ENCODE data around the gene PTGER1. TPM values are rescaled to one million over a fixed set of nuclear protein-coding genes. Genes with fewer than 3 reads are reported as not detected.

The PTGER1 gene
- total and polyA plus RNA-seq, 12 donors = 0.16 to 0.17 TPM; not detected in 10

DNA sequence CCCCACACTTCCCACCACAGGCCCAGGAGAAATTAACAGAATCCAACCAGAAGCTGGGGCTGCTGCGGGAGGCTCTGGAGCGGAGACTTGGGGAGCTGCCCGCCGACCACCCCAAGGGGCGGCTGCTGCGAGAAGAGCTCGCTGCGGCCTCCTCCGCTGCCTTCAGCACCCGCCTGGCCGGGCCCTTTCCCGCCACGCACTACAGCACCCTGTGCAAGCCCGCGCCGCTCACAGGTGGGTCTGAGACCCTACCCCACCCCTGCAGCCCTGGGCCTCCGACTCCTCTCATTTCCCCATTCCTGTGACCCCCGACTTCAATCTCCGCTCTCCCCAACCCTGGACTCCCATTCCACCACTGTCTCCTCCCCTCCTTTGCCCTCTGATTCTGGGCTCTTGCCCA is 24.3 kb downstream of the PTGER1 start:
- intact Hi-C loops (cut with DNase I) = no loop called here
- H3K36me3 ChIP-seq = peaks cover 0 to 100% (median 91%) of the 10 kb centered on the region in 9 donors

GRCh38 chr19:14450168-14450874 is 24.8 kb downstream of the PTGER1 start:
- Histone ChIP-seq H3K4me1 (no peaks in the 10 kb centered on the region), H3K27ac (no peak overlapping the region), H3K4me3 (no peak overlapping the region), H3K27me3 (no peaks in the 10 kb centered on the region), H3K9me3 (no peaks in the 10 kb centered on the region), H3K36me3 (peaks cover 0 to 100% (median 94%) of the 10 kb centered on the region in 9 donors)
- peak in 6 of 8 donors; percentile 7 to 63 (median 52) for ATAC-seq
- DNase-seq = peak in 1 of 2 donors; percentile 35
- 83% methylated on average over 30 of the region's 30 CpGs for WGBS, 2 donors
- intact Hi-C loops (cut with DNase I) = no loop called here
- no peak for TF ChIP-seq CTCF (IDR thresholded peaks at IDR 0.05)

More for the DNA sequence above, 24.3 kb downstream of the PTGER1 start:
- no peak overlapping the region for H3K27ac ChIP-seq
- DNase-seq (no peak), ATAC-seq (peak in 2 of 8 donors; percentile 30 to 48)
- no peak for TF ChIP-seq CTCF (IDR thresholded peaks at IDR 0.05)
- H3K9me3 ChIP-seq = no peaks in the 10 kb centered on the region
- 98 to 99% methylated on average over 19 of the region's 19 CpGs for WGBS, 2 donors
- H3K4me3 ChIP-seq = no peak overlapping the region
- H3K27me3 ChIP-seq = no peaks in the 10 kb centered on the region
- no peaks in the 10 kb centered on the region for H3K4me1 ChIP-seq

DNA sequence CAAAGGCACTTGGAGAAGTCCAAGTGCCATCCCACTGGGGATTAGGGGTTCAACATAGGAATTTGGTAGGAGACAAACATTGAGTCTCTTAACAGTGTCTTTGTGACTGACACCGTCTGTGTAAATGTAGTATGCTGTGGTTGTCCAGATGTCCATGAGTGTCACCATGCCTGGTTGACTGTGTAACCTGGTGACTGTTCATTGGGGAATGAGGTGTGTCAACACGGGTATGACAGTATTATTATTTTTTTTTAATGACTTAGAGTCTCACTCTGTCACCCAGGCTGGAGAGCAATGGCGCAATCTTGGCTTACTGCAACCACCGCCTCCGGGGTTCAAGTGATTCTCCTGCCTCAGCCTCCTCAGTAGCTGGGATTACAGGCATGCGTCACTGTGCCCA is 25.8 kb downstream of the PTGER1 start:
- Histone ChIP-seq H3K9me3 (no peaks in the 10 kb centered on the region), H3K27me3 (no peaks in the 10 kb centered on the region), H3K27ac (no peak overlapping the region), H3K4me3 (no peak overlapping the region), H3K36me3 (peaks cover under 1 to 100% (median 94%) of the 10 kb centered on the region in 9 donors), H3K4me1 (no peaks in the 10 kb centered on the region)
- no peak for TF ChIP-seq CTCF (IDR thresholded peaks at IDR 0.05)
- DNase-seq (no peak), ATAC-seq (no peak)
- WGBS, 2 donors = 93 to 95% methylated on average over 6 of the region's 6 CpGs
- intact Hi-C loops (cut with DNase I) = no loop called here

GRCh38 chr19:14446336-14447036 is 28.7 kb downstream of the PTGER1 start:
- TF ChIP-seq CTCF (IDR thresholded peaks at IDR 0.05) = no peak
- WGBS, 2 donors = 97% methylated on average over 10 of the region's 10 CpGs
- H3K4me3 ChIP-seq = no peak overlapping the region
- intact Hi-C loops (cut with DNase I) = no loop called here
- H3K27ac ChIP-seq = no peak overlapping the region
- H3K4me1 ChIP-seq = peaks cover 0 to 2% (median 0%) of the 10 kb centered on the region in 9 donors
- H3K36me3 ChIP-seq = peaks cover 18 to 100% (median 95%) of the 10 kb centered on the region in 9 donors
- no peaks in the 10 kb centered on the region for H3K27me3 ChIP-seq
- H3K9me3 ChIP-seq = no peaks in the 10 kb centered on the region
- no peak for DNase-seq
- no peak for ATAC-seq

Data from heart right ventricle (tissue), 16 donors.